Neural cell (in vitro differentiated cells): ENCODE measurements around the gene CABCOCO1.

Source experiments
- CTCF ChIP-seq: fragments of 450-650 bp; IDR thresholded peaks from 2 replicates; pipeline ENCODE4 v1.5.1; 2014; ENCODE audit warnings: antibody characterized with exemption, mild to moderate bottlenecking, moderate library complexity; ENCODE audit not compliant: poor library complexity, severe bottlenecking
- EP300 ChIP-seq: fragments of 450-650 bp; conservative IDR thresholded peaks from 2 replicates; pipeline ENCODE4 v1.6.1; 2014; ENCODE audit warnings: antibody characterized with exemption, mild to moderate bottlenecking, moderate library complexity; ENCODE audit not compliant: poor library complexity, severe bottlenecking
- EZH2 ChIP-seq: fragments of 200-600, 300-800 bp; shearing (Covaris generic), sonication (generic); IDR thresholded peaks from 2 replicates; pipeline ENCODE4 v1.6.1; 2014; ENCODE audit warnings: antibody characterized with exemption, low read length, borderline replicate concordance, mild to moderate bottlenecking; ENCODE audit not compliant: insufficient read depth, poor library complexity, severe bottlenecking
- POLR2AphosphoS5 ChIP-seq: IDR thresholded peaks from 2 replicates; pipeline ENCODE4 v1.6.1; 2012
- RAD21 ChIP-seq: fragments of 450-650 bp; conservative IDR thresholded peaks from 2 replicates; pipeline ENCODE4 v1.6.1; 2014; ENCODE audit warnings: antibody characterized with exemption, mild to moderate bottlenecking, moderate library complexity

GRCh38 chr10:61627266-61627665 is 35.5 kb upstream of the CABCOCO1 start:
- TF ChIP-seq CTCF (no peak), EP300 (no peak), POLR2AphosphoS5 (no peak), RAD21 (no peak), EZH2 (no peak)
